ENCODE results near the gene ATP10B. TPM values are rescaled to one million over a fixed set of nuclear protein-coding genes. Genes with fewer than 3 reads are reported as not detected.

ATP10B gene
- polyA plus RNA-seq, 1 donor from 2014 or later = 1.9 TPM

DNA sequence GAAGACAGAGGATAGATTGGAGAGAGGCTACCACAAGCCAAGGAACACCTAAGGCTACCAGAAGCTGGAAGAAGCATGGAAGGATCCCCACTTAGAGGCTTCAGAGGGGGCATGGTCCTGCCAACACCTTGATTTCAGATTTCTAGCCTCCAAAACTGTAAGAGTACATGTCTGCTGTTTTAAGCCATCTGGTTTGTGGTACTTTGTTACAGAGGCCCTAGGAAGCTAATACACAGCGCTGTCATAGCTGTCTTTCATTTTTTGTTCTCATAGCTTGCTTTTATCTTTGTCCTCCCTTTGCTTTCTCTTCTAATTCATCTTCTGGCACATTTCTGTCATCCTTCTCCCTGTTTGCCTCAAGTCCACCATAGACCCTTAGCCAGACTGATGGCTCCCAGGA is 104.5 kb downstream of the ATP10B start:
- no peaks in the 10 kb centered on the region for H3K79me2 ChIP-seq (replicated peaks; ENCODE audit: insufficient read depth, low read length)
- TF ChIP-seq RAD21 (conservative IDR thresholded peaks at IDR 0.05) (no peak), REST (IDR thresholded peaks at IDR 0.05; ENCODE audit: borderline replicate concordance) (no peak), CTCF (IDR thresholded peaks at IDR 0.05; ENCODE audit: poor library complexity, severe bottlenecking) (no peak), SMC3 (conservative IDR thresholded peaks at IDR 0.05; ENCODE audit: poor library complexity) (no peak), MXI1 (conservative IDR thresholded peaks at IDR 0.05; ENCODE audit: poor library complexity, severe bottlenecking) (no peak), POLR2AphosphoS5 (IDR thresholded peaks at IDR 0.05) (no peak)
- peak overlapping the region; percentile 49 for H3K9ac ChIP-seq (ENCODE audit: low read length)
- no peak overlapping the region for H2AFZ ChIP-seq (ENCODE audit: low read depth, low read length)
- H3K27ac ChIP-seq (ENCODE audit: low read length) = peak overlapping the region; percentile 95
- peaks cover 16% of the 10 kb centered on the region for H3F3A ChIP-seq (ENCODE audit: insufficient read depth, low read length, poor library complexity, severe bottlenecking)
- H3K9me2 ChIP-seq (ENCODE audit: insufficient read depth, low read length) = no peaks in the 10 kb centered on the region
- H3K9me3 ChIP-seq (ENCODE audit: low read length) = no peaks in the 10 kb centered on the region
- no peak overlapping the region for H3K4me2 ChIP-seq (ENCODE audit: low read length)
- no peaks in the 10 kb centered on the region for H3K27me3 ChIP-seq (ENCODE audit: insufficient read depth, low read depth, low read length)
- H3K36me3 ChIP-seq (ENCODE audit: insufficient read depth, low read length) = no peaks in the 10 kb centered on the region
- H4K20me1 ChIP-seq (ENCODE audit: insufficient read depth) = no peaks in the 10 kb centered on the region
- no peak overlapping the region for H3K4me3 ChIP-seq (ENCODE audit: low read length)

- Histone ChIP-seq H3K27ac (ENCODE audit: low read length) (peak overlapping the region; percentile 95), H2AFZ (ENCODE audit: low read depth, low read length) (no peak overlapping the region), H3K4me2 (ENCODE audit: low read length) (peak overlapping the region; percentile 50), H3F3A (ENCODE audit: insufficient read depth, low read length, poor library complexity, severe bottlenecking) (peaks cover 19% of the 10 kb centered on the region), H3K9me2 (ENCODE audit: insufficient read depth, low read length) (no peaks in the 10 kb centered on the region), H3K9ac (ENCODE audit: low read length) (peak overlapping the region; percentile 55), H3K9me3 (ENCODE audit: low read length) (no peaks in the 10 kb centered on the region), H4K20me1 (ENCODE audit: insufficient read depth) (no peaks in the 10 kb centered on the region), H3K4me3 (ENCODE audit: low read length) (peak overlapping the region; percentile 27), H3K27me3 (ENCODE audit: insufficient read depth, low read depth, low read length) (no peaks in the 10 kb centered on the region), H3K36me3 (ENCODE audit: insufficient read depth, low read length) (no peaks in the 10 kb centered on the region), H3K79me2 (replicated peaks; ENCODE audit: insufficient read depth, low read length) (no peaks in the 10 kb centered on the region)
- no peak for TF ChIP-seq CTCF (IDR thresholded peaks at IDR 0.05; ENCODE audit: poor library complexity, severe bottlenecking)
- no peak for TF ChIP-seq EZH2 (IDR thresholded peaks at IDR 0.05; ENCODE audit: borderline replicate concordance, insufficient read depth, low read length, poor library complexity, severe bottlenecking)
- TF ChIP-seq RAD21 (conservative IDR thresholded peaks at IDR 0.05) = peak; percentile 33
- TF ChIP-seq REST (IDR thresholded peaks at IDR 0.05; ENCODE audit: borderline replicate concordance) = peak; percentile 46
- TF ChIP-seq SMC3 (conservative IDR thresholded peaks at IDR 0.05; ENCODE audit: poor library complexity) = no peak
- peak; percentile 98 for TF ChIP-seq EP300 (conservative IDR thresholded peaks at IDR 0.05; ENCODE audit: poor library complexity, severe bottlenecking)
- TF ChIP-seq MXI1 (conservative IDR thresholded peaks at IDR 0.05; ENCODE audit: poor library complexity, severe bottlenecking) = no peak
- peak; percentile 75 for TF ChIP-seq POLR2AphosphoS5 (IDR thresholded peaks at IDR 0.05)
- no peak for TF ChIP-seq TAF1 (IDR thresholded peaks at IDR 0.05; ENCODE audit: low read depth)
Observed at GRCh38 chr5:160744268-160745101, 107.5 kb downstream of the ATP10B start.

Data from neural cell (in vitro differentiated cells).